ENCODE data around the gene PDE3B. TPM values are rescaled to one million over a fixed set of nuclear protein-coding genes. Genes with fewer than 3 reads are reported as not detected.

PDE3B gene
- total and polyA plus RNA-seq, 12 donors: 0.42 to 4.2 (median 1.9) TPM

DNA sequence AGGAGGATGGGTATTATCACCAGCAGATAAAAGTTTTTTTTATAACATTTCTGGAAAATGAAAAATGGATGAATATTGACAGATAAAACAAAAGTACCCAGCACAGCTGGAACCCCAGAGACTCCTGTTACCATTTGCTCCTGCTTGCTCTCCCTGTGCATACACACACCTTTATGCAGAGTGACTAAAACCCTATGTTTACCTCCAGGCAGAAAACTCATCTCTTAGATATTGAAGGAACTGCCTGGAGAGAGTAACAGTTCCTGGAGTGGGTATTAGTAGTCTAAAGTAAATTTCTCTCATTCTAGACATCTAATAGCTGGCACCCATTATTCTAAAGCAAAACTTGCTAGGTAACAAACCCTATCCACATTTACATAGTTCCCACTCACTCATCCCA is 210.5 kb downstream of the PDE3B start:
- intact Hi-C loops (cut with DNase I): no loop called here
- Histone ChIP-seq H3K4me1 (replicated peaks in 1 of 2) (no peaks in the 10 kb centered on the region), H3K27me3 (no peaks in the 10 kb centered on the region), H3K36me3 (replicated peaks in 1 of 2) (no peaks in the 10 kb centered on the region), H3K9me3 (replicated peaks in 1 of 3) (no peaks in the 10 kb centered on the region), H3K4me3 (no peak overlapping the region), H3K27ac (no peak overlapping the region)
- DNase-seq: no peak
- TF ChIP-seq POLR2A (IDR thresholded peaks at IDR 0.05): no peak
- TF ChIP-seq, protein P1, sequence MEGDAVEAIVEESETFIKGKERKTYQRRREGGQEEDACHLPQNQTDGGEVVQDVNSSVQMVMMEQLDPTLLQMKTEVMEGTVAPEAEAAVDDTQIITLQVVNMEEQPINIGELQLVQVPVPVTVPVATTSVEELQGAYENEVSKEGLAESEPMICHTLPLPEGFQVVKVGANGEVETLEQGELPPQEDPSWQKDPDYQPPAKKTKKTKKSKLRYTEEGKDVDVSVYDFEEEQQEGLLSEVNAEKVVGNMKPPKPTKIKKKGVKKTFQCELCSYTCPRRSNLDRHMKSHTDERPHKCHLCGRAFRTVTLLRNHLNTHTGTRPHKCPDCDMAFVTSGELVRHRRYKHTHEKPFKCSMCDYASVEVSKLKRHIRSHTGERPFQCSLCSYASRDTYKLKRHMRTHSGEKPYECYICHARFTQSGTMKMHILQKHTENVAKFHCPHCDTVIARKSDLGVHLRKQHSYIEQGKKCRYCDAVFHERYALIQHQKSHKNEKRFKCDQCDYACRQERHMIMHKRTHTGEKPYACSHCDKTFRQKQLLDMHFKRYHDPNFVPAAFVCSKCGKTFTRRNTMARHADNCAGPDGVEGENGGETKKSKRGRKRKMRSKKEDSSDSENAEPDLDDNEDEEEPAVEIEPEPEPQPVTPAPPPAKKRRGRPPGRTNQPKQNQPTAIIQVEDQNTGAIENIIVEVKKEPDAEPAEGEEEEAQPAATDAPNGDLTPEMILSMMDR (IDR thresholded peaks at IDR 0.05): no peak

DNA sequence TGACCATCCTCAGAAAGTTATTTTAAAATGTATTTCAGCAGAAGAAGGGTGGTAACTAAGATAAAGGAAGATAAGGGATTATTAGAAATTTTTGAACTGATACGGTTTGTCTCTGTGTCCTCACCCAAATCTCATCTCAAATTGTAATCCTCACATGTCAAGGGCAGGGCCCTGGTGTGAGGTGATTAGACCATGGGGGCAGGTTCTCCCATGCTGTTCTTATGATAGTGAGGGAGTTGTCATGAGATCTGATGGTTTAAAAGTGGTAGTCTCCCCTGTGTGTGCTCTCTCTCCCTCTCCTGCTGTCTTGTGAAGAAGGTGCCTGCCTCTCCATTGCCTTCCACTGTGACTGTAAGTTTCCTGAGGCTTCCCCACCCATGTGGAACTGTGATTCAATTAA is 212.3 kb downstream of the PDE3B start:
- Histone ChIP-seq H3K4me3 (no peak overlapping the region), H3K27ac (no peak overlapping the region), H3K36me3 (replicated peaks in 1 of 2) (no peaks in the 10 kb centered on the region), H3K9me3 (replicated peaks in 1 of 3) (no peaks in the 10 kb centered on the region), H3K4me1 (replicated peaks in 1 of 2) (no peaks in the 10 kb centered on the region), H3K27me3 (no peaks in the 10 kb centered on the region)
- no peak for TF ChIP-seq POLR2A (IDR thresholded peaks at IDR 0.05)
- TF ChIP-seq, protein P1 (IDR thresholded peaks at IDR 0.05): no peak
- intact Hi-C loops (cut with DNase I): no loop called here
- no peak for DNase-seq
- WGBS, 4 donors: 74 to 88% (median 85%) methylated on average over 1 of the region's 1 CpG

DNA sequence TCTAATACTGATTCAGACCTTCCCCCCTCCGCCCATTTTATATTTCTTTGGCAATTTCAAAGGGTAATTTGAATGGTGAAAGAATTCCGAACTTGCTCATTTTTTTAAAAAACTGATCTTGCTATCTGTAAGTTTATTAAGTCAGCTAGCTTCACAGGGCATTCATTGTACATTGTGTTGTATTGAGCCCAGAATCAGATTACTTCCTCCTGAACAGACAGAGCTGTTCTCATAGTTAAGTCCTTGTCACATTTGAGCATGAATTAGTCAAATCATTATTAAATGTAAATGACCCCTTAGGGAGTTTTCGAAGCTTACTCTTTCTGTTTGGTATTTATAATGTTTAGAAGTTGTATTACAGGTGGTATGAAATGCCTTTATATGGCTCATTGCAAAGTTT is 214.0 kb downstream of the PDE3B start:
- H3K27me3 ChIP-seq: no peaks in the 10 kb centered on the region
- H3K27ac ChIP-seq: no peak overlapping the region
- no peak overlapping the region for H3K4me3 ChIP-seq
- H3K4me1 ChIP-seq (replicated peaks in 1 of 2): no peaks in the 10 kb centered on the region
- no peaks in the 10 kb centered on the region for H3K9me3 ChIP-seq (replicated peaks in 1 of 3)
- WGBS, 4 donors: 70 to 79% (median 72%) methylated on average over 3 of the region's 3 CpGs
- H3K36me3 ChIP-seq (replicated peaks in 1 of 2): no peaks in the 10 kb centered on the region
- DNase-seq: no peak
- intact Hi-C loops (cut with DNase I): no loop called here
- TF ChIP-seq POLR2A (IDR thresholded peaks at IDR 0.05): no peak
- TF ChIP-seq, protein P1 (IDR thresholded peaks at IDR 0.05): no peak

DNA sequence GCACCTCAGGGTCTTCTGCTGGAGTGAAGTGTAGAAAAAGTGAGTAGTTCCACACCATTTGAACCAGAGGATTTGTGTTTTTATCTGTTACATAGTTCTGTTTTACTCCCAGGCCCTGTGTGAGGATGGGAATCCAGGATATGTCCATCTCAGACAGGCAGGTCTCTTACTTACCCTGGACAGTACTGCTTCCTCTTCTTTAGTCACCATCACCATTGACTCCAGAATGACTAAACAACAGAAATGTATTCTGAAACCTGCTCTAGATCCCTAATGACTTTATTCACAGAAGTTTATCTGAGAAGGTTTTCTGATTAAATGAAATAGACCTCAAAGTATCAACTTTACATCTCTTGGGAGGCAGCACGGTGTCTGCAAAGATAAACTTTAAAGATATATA is 214.8 kb downstream of the PDE3B start:
- H3K4me3 ChIP-seq: no peak overlapping the region
- TF ChIP-seq POLR2A (IDR thresholded peaks at IDR 0.05): no peak
- TF ChIP-seq, protein P1 (IDR thresholded peaks at IDR 0.05): no peak
- no peak overlapping the region for H3K27ac ChIP-seq
- H3K36me3 ChIP-seq (replicated peaks in 1 of 2): no peaks in the 10 kb centered on the region
- WGBS, 4 donors: 90 to 92% (median 90%) methylated on average over 1 of the region's 1 CpG
- DNase-seq: no peak
- H3K27me3 ChIP-seq: no peaks in the 10 kb centered on the region
- H3K9me3 ChIP-seq (replicated peaks in 1 of 3): no peaks in the 10 kb centered on the region
- intact Hi-C loops (cut with DNase I): no loop called here
- no peaks in the 10 kb centered on the region for H3K4me1 ChIP-seq (replicated peaks in 1 of 2)

Measured in adrenal gland (tissue), 12 donors.